ENCODE results near the gene IQCK. TPM values are rescaled to one million over a fixed set of nuclear protein-coding genes. Genes with fewer than 3 reads are reported as not detected.

The IQCK gene
- total RNA-seq, 1 donor from 2014 or later, result 7.6 TPM

GRCh38 chr16:19710191-19710908 lies 7.7 kb upstream of the IQCK start:
- H3K4me1 ChIP-seq, result peaks cover 3% of the 10 kb centered on the region
- intact Hi-C loops (cut with DNase I), result no loop called here
- H3K9me3 ChIP-seq, result no peaks in the 10 kb centered on the region
- peaks cover 33% of the 10 kb centered on the region for H3K36me3 ChIP-seq
- TF ChIP-seq CTCF (IDR thresholded peaks at IDR 0.05), result no peak
- H3K4me3 ChIP-seq, result no peak overlapping the region
- H3K27me3 ChIP-seq, result no peaks in the 10 kb centered on the region
- H3K27ac ChIP-seq, result peak overlapping the region; percentile 60
- DNase-seq, result no peak
- peak; percentile 3 for ATAC-seq

- no peak for ATAC-seq
- Histone ChIP-seq H3K4me1 (peaks cover 3% of the 10 kb centered on the region), H3K36me3 (peaks cover 26% of the 10 kb centered on the region), H3K27me3 (no peaks in the 10 kb centered on the region), H3K9me3 (no peaks in the 10 kb centered on the region), H3K4me3 (no peak overlapping the region), H3K27ac (no peak overlapping the region)
- intact Hi-C loops (cut with DNase I), result no loop called here
- TF ChIP-seq CTCF (IDR thresholded peaks at IDR 0.05), result no peak
- no peak for DNase-seq
Observed at GRCh38 chr16:19710991-19711545, 7.0 kb upstream of the IQCK start.

- Histone ChIP-seq H3K4me1 (peaks cover 5% of the 10 kb centered on the region), H3K36me3 (peaks cover 21% of the 10 kb centered on the region), H3K9me3 (no peaks in the 10 kb centered on the region), H3K27ac (no peak overlapping the region), H3K4me3 (no peak overlapping the region), H3K27me3 (no peaks in the 10 kb centered on the region)
- no peak for DNase-seq
- intact Hi-C loops (cut with DNase I), result no loop called here
- no peak for ATAC-seq
- TF ChIP-seq CTCF (IDR thresholded peaks at IDR 0.05), result no peak
Observed at GRCh38 chr16:19711643-19712042, 6.4 kb upstream of the IQCK start.

GRCh38 chr16:19712418-19713058 lies 5.5 kb upstream of the IQCK start:
- no peak for ATAC-seq
- H3K36me3 ChIP-seq, result peaks cover 17% of the 10 kb centered on the region
- no peak overlapping the region for H3K4me3 ChIP-seq
- H3K27ac ChIP-seq, result no peak overlapping the region
- TF ChIP-seq CTCF (IDR thresholded peaks at IDR 0.05), result no peak
- DNase-seq, result no peak
- intact Hi-C loops (cut with DNase I), result no loop called here
- no peaks in the 10 kb centered on the region for H3K9me3 ChIP-seq
- peaks cover 13% of the 10 kb centered on the region for H3K4me1 ChIP-seq
- H3K27me3 ChIP-seq, result no peaks in the 10 kb centered on the region

- H3K27ac ChIP-seq, result no peak overlapping the region
- ATAC-seq (no peak), DNase-seq (no peak)
- peaks cover 13% of the 10 kb centered on the region for H3K4me1 ChIP-seq
- peaks cover 16% of the 10 kb centered on the region for H3K36me3 ChIP-seq
- no peak overlapping the region for H3K4me3 ChIP-seq
- intact Hi-C loops (cut with DNase I), result no loop called here
- no peaks in the 10 kb centered on the region for H3K27me3 ChIP-seq
- no peak for TF ChIP-seq CTCF (IDR thresholded peaks at IDR 0.05)
- no peaks in the 10 kb centered on the region for H3K9me3 ChIP-seq
Observed at GRCh38 chr16:19713697-19714096, 4.4 kb upstream of the IQCK start.
